NCI-H2171 (cell line): ENCODE results near the gene TRPC3.

Source experiments
- DNase-seq: peaks from one replicate; lab custom pipeline; 2025; lab: John Stamatoyannopoulos, UW

TRPC3 gene

GRCh38 chr4:121951521-121952110, at the start of gene TRPC3:
Gene TRPC3 (minus strand): TSS chr4:121952060. CDS start chr4:121951680, 380 bp downstream.
- no peak for DNase-seq

- no peak for DNase-seq
These were observed 49.0 kb upstream of the TRPC3 start for GRCh38 chr4:122000849-122001248.

- DNase-seq: no peak
These were observed 46.2 kb upstream of the TRPC3 start for GRCh38 chr4:121998024-121998423.

GRCh38 chr4:121995790-121996537, 44.1 kb upstream of the TRPC3 start:
- no peak for DNase-seq

- DNase-seq: no peak
These were observed 40.1 kb upstream of the TRPC3 start for GRCh38 chr4:121991968-121992367.

GRCh38 chr4:121990489-121990888, 38.6 kb upstream of the TRPC3 start:
- no peak for DNase-seq

GRCh38 chr4:121989715-121990114, 37.9 kb upstream of the TRPC3 start:
- no peak for DNase-seq

- DNase-seq: no peak
These were observed 37.1 kb upstream of the TRPC3 start for GRCh38 chr4:121988950-121989349.

GRCh38 chr4:121980643-121981042, 28.8 kb upstream of the TRPC3 start:
- DNase-seq: no peak

- no peak for DNase-seq
These were observed 26.3 kb upstream of the TRPC3 start for GRCh38 chr4:121978172-121978516.

GRCh38 chr4:121977251-121978171, 25.7 kb upstream of the TRPC3 start:
- no peak for DNase-seq

GRCh38 chr4:121975784-121976183, 23.9 kb upstream of the TRPC3 start:
- DNase-seq: no peak

GRCh38 chr4:121973816-121974215, 22.0 kb upstream of the TRPC3 start:
- DNase-seq: no peak

GRCh38 chr4:121968859-121969258, 17.0 kb upstream of the TRPC3 start:
- DNase-seq: no peak

GRCh38 chr4:121964958-121965357, 13.1 kb upstream of the TRPC3 start:
- DNase-seq: no peak

- DNase-seq: no peak
These were observed 9.0 kb upstream of the TRPC3 start for GRCh38 chr4:121960818-121961217.

GRCh38 chr4:121958777-121959176, 6.9 kb upstream of the TRPC3 start:
- no peak for DNase-seq

- no peak for DNase-seq
These were observed 5.4 kb upstream of the TRPC3 start for GRCh38 chr4:121957266-121957665.

- no peak for DNase-seq
These were observed 2.0 kb upstream of the TRPC3 start for GRCh38 chr4:121953860-121954259.

- no peak for DNase-seq
These were observed 430 bp upstream of the TRPC3 start for GRCh38 chr4:121952290-121952689.

- no peak for DNase-seq
These were observed 960 bp downstream of the TRPC3 start for GRCh38 chr4:121950680-121951520.

- DNase-seq: peak; percentile 0
These were observed 1.6 kb downstream of the TRPC3 start for GRCh38 chr4:121950212-121950679.
